ENCODE data around the gene EDN3.
"Not testable (repeated sequence)": the region's sequence is repeated elsewhere in the genome, so short reads cannot be mapped to it uniquely, and the experiment has no call there.

The EDN3 gene

DNA sequence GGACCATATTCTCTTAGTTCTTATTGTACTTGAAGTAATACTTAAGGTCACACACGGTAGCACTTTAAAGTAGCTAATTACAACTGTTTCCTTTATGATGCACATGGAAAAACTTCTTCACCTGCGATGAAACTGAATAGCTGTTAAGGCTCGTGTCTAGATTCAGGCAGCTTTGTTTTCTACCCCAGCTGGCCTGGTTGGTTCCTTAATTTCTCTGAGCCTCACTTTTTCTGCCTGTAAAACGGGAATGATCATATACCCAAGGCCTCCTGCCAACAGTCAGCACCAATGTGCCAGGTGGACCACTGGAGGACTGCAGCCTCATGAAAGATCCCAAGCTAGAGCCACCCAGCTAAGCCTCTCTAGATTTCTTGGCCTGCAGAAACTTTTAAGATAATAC, 35.0 kb downstream of the EDN3 start:
- Histone ChIP-seq H4K91ac (ENCODE audit: low read depth, low read length) (no peak overlapping the region), H4K12ac (ENCODE audit: low read depth, low read length) (no peak overlapping the region), H2BK12ac (ENCODE audit: low read length) (no peak overlapping the region), H3K18ac (ENCODE audit: low read length) (no peak overlapping the region), H3K9ac (ENCODE audit: low read length) (no peak overlapping the region), H3K14ac (ENCODE audit: low read length) (no peak overlapping the region), H3K4me3 (ENCODE audit: low read depth, low read length) (no peak overlapping the region), H2BK120ac (ENCODE audit: insufficient read depth, low read length, poor library complexity) (no peak overlapping the region), H3K27me3 (ENCODE audit: insufficient read depth, low read length) (peaks cover 3% of the 10 kb centered on the region), H3K27ac (ENCODE audit: low read depth, low read length) (no peak overlapping the region), H4K8ac (ENCODE audit: low read depth, low read length) (no peak overlapping the region), H3K79me2 (ENCODE audit: control insufficient read depth, insufficient read depth, low read length, poor library complexity) (no peaks in the 10 kb centered on the region), H3K4me1 (ENCODE audit: control insufficient read depth in 1 of 2, insufficient read depth in 2 of 2, low read length in 2 of 2) (no peaks in the 10 kb centered on the region), H3K79me1 (ENCODE audit: low read length) (no peaks in the 10 kb centered on the region), H3K4me2 (ENCODE audit: low read length) (no peak overlapping the region), H3K23ac (ENCODE audit: low read length) (no peak overlapping the region), H3K9me3 (ENCODE audit: insufficient read depth, low read depth, low read length) (no peaks in the 10 kb centered on the region), H3K36me3 (ENCODE audit: control insufficient read depth in 1 of 2, insufficient read depth in 2 of 2, low read length in 2 of 2) (no peaks in the 10 kb centered on the region), H2BK5ac (ENCODE audit: low read depth, low read length, poor library complexity) (no peak overlapping the region), H2AFZ (ENCODE audit: insufficient read depth, low read length, poor library complexity) (no peak overlapping the region), H3K4ac (ENCODE audit: low read depth, low read length) (no peak overlapping the region), H2AK5ac (ENCODE audit: low read length) (no peak overlapping the region)
- no CpG with 5 or more reads among the region's 4 CpGs for WGBS (ENCODE audit: extremely low coverage, insufficient coverage, insufficient read length)
- DNase-seq, result no peak

DNA sequence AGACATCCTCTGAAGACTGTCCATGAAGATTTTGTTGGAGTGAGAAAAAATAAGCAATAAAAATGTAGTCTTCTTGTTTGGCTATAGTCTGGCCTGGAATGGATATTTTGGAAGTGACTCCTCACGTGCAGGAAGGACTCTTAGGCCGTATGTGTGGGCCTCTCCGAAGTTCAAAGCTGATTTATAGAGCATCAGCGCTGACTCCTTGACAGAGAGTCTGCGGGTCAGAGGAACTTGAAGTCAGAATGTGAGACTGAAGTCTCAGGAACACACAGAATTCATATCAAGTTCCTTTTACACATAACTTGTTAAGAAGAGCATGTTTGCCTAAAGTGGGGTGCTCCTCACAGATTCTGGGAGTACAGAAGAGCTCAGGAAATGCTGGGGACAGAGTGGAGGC, 36.1 kb downstream of the EDN3 start:
- Histone ChIP-seq H2AK5ac (ENCODE audit: low read length) (no peak overlapping the region), H2BK120ac (ENCODE audit: insufficient read depth, low read length, poor library complexity) (no peak overlapping the region), H3K4me1 (ENCODE audit: control insufficient read depth in 1 of 2, insufficient read depth in 2 of 2, low read length in 2 of 2) (no peaks in the 10 kb centered on the region), H3K79me1 (ENCODE audit: low read length) (no peaks in the 10 kb centered on the region), H4K12ac (ENCODE audit: low read depth, low read length) (no peak overlapping the region), H3K4me2 (ENCODE audit: low read length) (no peak overlapping the region), H4K8ac (ENCODE audit: low read depth, low read length) (no peak overlapping the region), H2AFZ (ENCODE audit: insufficient read depth, low read length, poor library complexity) (no peak overlapping the region), H3K27ac (ENCODE audit: low read depth, low read length) (no peak overlapping the region), H3K4me3 (ENCODE audit: low read depth, low read length) (no peak overlapping the region), H2BK5ac (ENCODE audit: low read depth, low read length, poor library complexity) (no peak overlapping the region), H3K9me3 (ENCODE audit: insufficient read depth, low read depth, low read length) (no peaks in the 10 kb centered on the region), H3K79me2 (ENCODE audit: control insufficient read depth, insufficient read depth, low read length, poor library complexity) (no peaks in the 10 kb centered on the region), H3K4ac (ENCODE audit: low read depth, low read length) (no peak overlapping the region), H3K36me3 (ENCODE audit: control insufficient read depth in 1 of 2, insufficient read depth in 2 of 2, low read length in 2 of 2) (no peaks in the 10 kb centered on the region), H4K91ac (ENCODE audit: low read depth, low read length) (no peak overlapping the region), H3K18ac (ENCODE audit: low read length) (no peak overlapping the region), H3K23ac (ENCODE audit: low read length) (no peak overlapping the region), H3K14ac (ENCODE audit: low read length) (no peak overlapping the region), H3K27me3 (ENCODE audit: insufficient read depth, low read length) (no peaks in the 10 kb centered on the region), H2BK12ac (ENCODE audit: low read length) (no peak overlapping the region), H3K9ac (ENCODE audit: low read length) (no peak overlapping the region)
- no CpG with 5 or more reads among the region's 5 CpGs for WGBS (ENCODE audit: extremely low coverage, insufficient coverage, insufficient read length)
- no peak for DNase-seq

DNA sequence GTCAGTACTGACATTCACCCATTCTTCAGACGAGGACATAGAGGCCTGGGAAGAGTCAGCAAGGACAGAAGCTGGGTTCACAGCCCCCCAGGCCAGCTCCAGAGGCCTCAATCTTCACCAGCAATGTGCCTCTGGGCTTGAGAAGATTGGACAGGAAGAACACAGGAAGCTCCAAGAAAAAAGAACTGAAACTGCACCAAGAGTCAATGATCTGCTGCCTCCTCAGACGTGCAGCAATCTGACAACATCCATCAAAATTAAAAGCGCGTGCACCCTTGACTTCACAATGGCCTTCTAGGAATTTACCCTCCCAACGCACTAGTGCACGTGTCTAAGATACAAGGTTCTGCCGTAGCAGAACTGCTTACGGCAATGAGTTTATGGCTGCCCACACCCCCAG, 38.0 kb downstream of the EDN3 start:
- not testable (repeated sequence) for DNase-seq; H2AK5ac ChIP-seq (ENCODE audit: low read length); H3K4ac ChIP-seq (ENCODE audit: low read depth, low read length); H3K27me3 ChIP-seq (ENCODE audit: insufficient read depth, low read length); H4K91ac ChIP-seq (ENCODE audit: low read depth, low read length); H3K79me2 ChIP-seq (ENCODE audit: control insufficient read depth, insufficient read depth, low read length, poor library complexity); H3K23ac ChIP-seq (ENCODE audit: low read length); H4K12ac ChIP-seq (ENCODE audit: low read depth, low read length); H2BK12ac ChIP-seq (ENCODE audit: low read length); H2AFZ ChIP-seq (ENCODE audit: insufficient read depth, low read length, poor library complexity); H2BK120ac ChIP-seq (ENCODE audit: insufficient read depth, low read length, poor library complexity); H3K9me3 ChIP-seq (ENCODE audit: insufficient read depth, low read depth, low read length); H3K9ac ChIP-seq (ENCODE audit: low read length); H3K27ac ChIP-seq (ENCODE audit: low read depth, low read length); H3K36me3 ChIP-seq (ENCODE audit: control insufficient read depth in 1 of 2, insufficient read depth in 2 of 2, low read length in 2 of 2); H3K4me2 ChIP-seq (ENCODE audit: low read length); H2BK5ac ChIP-seq (ENCODE audit: low read depth, low read length, poor library complexity); H3K14ac ChIP-seq (ENCODE audit: low read length); H3K18ac ChIP-seq (ENCODE audit: low read length); H3K4me3 ChIP-seq (ENCODE audit: low read depth, low read length); H3K4me1 ChIP-seq (ENCODE audit: control insufficient read depth in 1 of 2, insufficient read depth in 2 of 2, low read length in 2 of 2); H4K8ac ChIP-seq (ENCODE audit: low read depth, low read length); H3K79me1 ChIP-seq (ENCODE audit: low read length)
- no CpG with 5 or more reads among the region's 8 CpGs for WGBS (ENCODE audit: extremely low coverage, insufficient coverage, insufficient read length)

GRCh38 chr20:59340201-59340885, 39.9 kb downstream of the EDN3 start:
- H3K23ac ChIP-seq (ENCODE audit: low read length), result no peak overlapping the region
- no peaks in the 10 kb centered on the region for H3K79me2 ChIP-seq (ENCODE audit: control insufficient read depth, insufficient read depth, low read length, poor library complexity)
- no peak overlapping the region for H3K14ac ChIP-seq (ENCODE audit: low read length)
- no peaks in the 10 kb centered on the region for H3K9me3 ChIP-seq (ENCODE audit: insufficient read depth, low read depth, low read length)
- no peak overlapping the region for H3K4me2 ChIP-seq (ENCODE audit: low read length)
- H4K8ac ChIP-seq (ENCODE audit: low read depth, low read length), result no peak overlapping the region
- no peak overlapping the region for H3K18ac ChIP-seq (ENCODE audit: low read length)
- H2BK12ac ChIP-seq (ENCODE audit: low read length), result no peak overlapping the region
- no peak overlapping the region for H2AFZ ChIP-seq (ENCODE audit: insufficient read depth, low read length, poor library complexity)
- no peaks in the 10 kb centered on the region for H3K4me1 ChIP-seq (ENCODE audit: control insufficient read depth in 1 of 2, insufficient read depth in 2 of 2, low read length in 2 of 2)
- no peaks in the 10 kb centered on the region for H3K79me1 ChIP-seq (ENCODE audit: low read length)
- H2AK5ac ChIP-seq (ENCODE audit: low read length), result no peak overlapping the region
- H3K4me3 ChIP-seq (ENCODE audit: low read depth, low read length), result no peak overlapping the region
- H3K27me3 ChIP-seq (ENCODE audit: insufficient read depth, low read length), result peaks cover 4% of the 10 kb centered on the region
- DNase-seq, result no peak
- no peak overlapping the region for H3K9ac ChIP-seq (ENCODE audit: low read length)
- H4K12ac ChIP-seq (ENCODE audit: low read depth, low read length), result no peak overlapping the region
- no peak overlapping the region for H3K27ac ChIP-seq (ENCODE audit: low read depth, low read length)
- H4K91ac ChIP-seq (ENCODE audit: low read depth, low read length), result no peak overlapping the region
- H3K36me3 ChIP-seq (ENCODE audit: control insufficient read depth in 1 of 2, insufficient read depth in 2 of 2, low read length in 2 of 2), result no peaks in the 10 kb centered on the region
- H2BK5ac ChIP-seq (ENCODE audit: low read depth, low read length, poor library complexity), result no peak overlapping the region
- no peak overlapping the region for H3K4ac ChIP-seq (ENCODE audit: low read depth, low read length)
- no CpG with 5 or more reads among the region's 12 CpGs for WGBS (ENCODE audit: extremely low coverage, insufficient coverage, insufficient read length)
- no peak overlapping the region for H2BK120ac ChIP-seq (ENCODE audit: insufficient read depth, low read length, poor library complexity)
